HG03060 (cell line): ENCODE measurements around the gene SPEG.

Experiments
- ATAC-seq: cut with Tn5 transposase; IDR thresholded peaks from one replicate; pipeline ENCODE4 v1.9.1; 2021; ENCODE audit warnings: low read depth, moderate number of reproducible peaks; ENCODE audit not compliant: unreplicated experiment

The SPEG gene

GRCh38 chr2:219457784-219458369 is 23.2 kb downstream of the SPEG start:
- ATAC-seq = no peak

- ATAC-seq = no peak
Measured at GRCh38 chr2:219458996-219459395, 24.4 kb downstream of the SPEG start.

- ATAC-seq = peak; percentile 47
Measured at GRCh38 chr2:219459460-219460311, 25.0 kb downstream of the SPEG start.

- ATAC-seq = no peak
Measured at GRCh38 chr2:219460424-219460926, 25.8 kb downstream of the SPEG start.

- no peak for ATAC-seq
Measured at GRCh38 chr2:219461047-219461514, 26.4 kb downstream of the SPEG start.

- ATAC-seq = no peak
Measured at GRCh38 chr2:219461669-219462068, 27.0 kb downstream of the SPEG start.

- no peak for ATAC-seq
Measured at GRCh38 chr2:219462349-219462748, 27.7 kb downstream of the SPEG start.

- ATAC-seq = no peak
Measured at GRCh38 chr2:219464286-219465032, 29.8 kb downstream of the SPEG start.

- ATAC-seq = no peak
Measured at GRCh38 chr2:219465659-219466561, 31.3 kb downstream of the SPEG start.

GRCh38 chr2:219466816-219467735 is 32.4 kb downstream of the SPEG start:
- no peak for ATAC-seq

GRCh38 chr2:219467736-219468075 is 33.1 kb downstream of the SPEG start:
- no peak for ATAC-seq

- ATAC-seq = no peak
Measured at GRCh38 chr2:219468410-219469185, 34.0 kb downstream of the SPEG start.

GRCh38 chr2:219469186-219469724 is 34.6 kb downstream of the SPEG start:
- no peak for ATAC-seq

GRCh38 chr2:219470429-219470828 is 35.8 kb downstream of the SPEG start:
- ATAC-seq = no peak

GRCh38 chr2:219471476-219472371 is 37.1 kb downstream of the SPEG start:
- ATAC-seq = no peak

GRCh38 chr2:219472629-219473187 is 38.1 kb downstream of the SPEG start:
- ATAC-seq = no peak

- ATAC-seq = no peak
Measured at GRCh38 chr2:219473511-219473910, 38.9 kb downstream of the SPEG start.
